GDM1 (cell line): Measurements from ENCODE around the gene MAMDC4.

Experiments
- DNase-seq: peaks from one replicate; lab custom pipeline; 2025; lab: John Stamatoyannopoulos, UW

Gene MAMDC4

GRCh38 chr9:136849960-136850865 is 1.9 kb upstream of the MAMDC4 start:
- no peak for DNase-seq

- no peak for DNase-seq
Observed at GRCh38 chr9:136850866-136851775, 1.0 kb upstream of the MAMDC4 start.

- no peak for DNase-seq
Observed at GRCh38 chr9:136852664-136853595, 784 bp downstream of the MAMDC4 start.

GRCh38 chr9:136853596-136854112 is 1.5 kb downstream of the MAMDC4 start:
- no peak for DNase-seq

GRCh38 chr9:136854113-136854841 is 2.1 kb downstream of the MAMDC4 start:
- DNase-seq = no peak

GRCh38 chr9:136854842-136855460 is 2.8 kb downstream of the MAMDC4 start:
- no peak for DNase-seq

- no peak for DNase-seq
Observed at GRCh38 chr9:136855461-136856078, 3.4 kb downstream of the MAMDC4 start.

- DNase-seq = no peak
Observed at GRCh38 chr9:136856079-136856476, 3.9 kb downstream of the MAMDC4 start.

GRCh38 chr9:136856541-136857141 is 4.5 kb downstream of the MAMDC4 start:
- DNase-seq = no peak

- DNase-seq = no peak
Observed at GRCh38 chr9:136857166-136857565, 5.0 kb downstream of the MAMDC4 start.

GRCh38 chr9:136857581-136858412 is 5.7 kb downstream of the MAMDC4 start:
- DNase-seq = no peak

- DNase-seq = no peak
Observed at GRCh38 chr9:136858452-136858843, 6.3 kb downstream of the MAMDC4 start.

GRCh38 chr9:136858844-136859757 is 7.0 kb downstream of the MAMDC4 start:
- no peak for DNase-seq

GRCh38 chr9:136860529-136860928 is 8.4 kb downstream of the MAMDC4 start:
- DNase-seq = no peak

GRCh38 chr9:136860933-136861873 is 9.1 kb downstream of the MAMDC4 start:
- no peak for DNase-seq

GRCh38 chr9:136861874-136862457 is 9.8 kb downstream of the MAMDC4 start:
- no peak for DNase-seq
